Astrocyte of the cerebellum (primary cell): ENCODE measurements around the gene HS6ST2.

ENCODE experiments used
- DNase-seq: peaks from one replicate; pipeline ENCODE4 v3.0.0-alpha.2; 2011; ENCODE audit warnings: low read depth
- H3K4me3 ChIP-seq: 2 replicates; pipeline ENCODE4 v1.5.1; 2011; ENCODE audit warnings: mild to moderate bottlenecking, low read depth, low read length, moderate library complexity
- in situ Hi-C: cut with HindIII; loops from 2 replicates; pipeline ENCODE4 v1.10.0; 2017; ENCODE audit warnings: low sequenced_read_pairs
- TF ChIP-seq, protein P1 (sequence below): IDR thresholded peaks from 2 replicates; pipeline ENCODE4 v1.5.1; 2012; ENCODE audit warnings: low read length, low read depth, moderate library complexity, mild to moderate bottlenecking; ENCODE audit errors: missing control alignments

The HS6ST2 gene

DNA sequence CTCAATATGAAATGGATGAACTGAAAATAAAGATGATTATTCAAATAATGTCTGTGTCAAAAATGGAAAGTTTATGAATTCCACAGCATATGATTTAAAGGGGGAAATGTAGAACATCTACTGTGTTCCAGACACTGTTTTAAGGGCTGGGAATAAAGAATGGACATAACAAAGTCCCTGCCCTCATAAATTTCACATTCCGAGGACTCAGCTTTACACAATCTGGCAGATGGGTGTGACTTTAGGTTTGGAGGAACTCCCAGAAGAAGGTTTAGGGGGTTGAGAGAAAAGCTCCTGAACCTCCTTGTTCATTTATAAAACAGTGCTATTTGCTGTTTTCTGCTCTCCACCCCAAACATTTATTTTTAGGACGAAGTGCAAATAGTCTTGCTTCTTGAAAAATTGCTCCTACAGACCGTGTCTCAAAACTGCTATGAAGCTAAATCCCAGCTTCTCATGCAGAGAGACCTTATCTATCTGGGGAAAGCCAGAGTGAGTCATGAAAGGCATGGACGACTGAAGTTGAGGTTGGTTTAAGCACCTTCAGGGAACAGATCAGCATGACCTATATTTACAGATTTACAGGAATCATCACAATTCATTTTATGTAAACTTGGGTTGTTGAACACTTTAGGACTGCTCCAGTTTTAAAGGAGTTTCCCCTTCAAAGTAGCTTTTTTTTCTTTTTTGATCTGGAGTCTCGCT lies 184.3 kb downstream of the HS6ST2 start:
- no peak for DNase-seq
- TF ChIP-seq, protein P1, sequence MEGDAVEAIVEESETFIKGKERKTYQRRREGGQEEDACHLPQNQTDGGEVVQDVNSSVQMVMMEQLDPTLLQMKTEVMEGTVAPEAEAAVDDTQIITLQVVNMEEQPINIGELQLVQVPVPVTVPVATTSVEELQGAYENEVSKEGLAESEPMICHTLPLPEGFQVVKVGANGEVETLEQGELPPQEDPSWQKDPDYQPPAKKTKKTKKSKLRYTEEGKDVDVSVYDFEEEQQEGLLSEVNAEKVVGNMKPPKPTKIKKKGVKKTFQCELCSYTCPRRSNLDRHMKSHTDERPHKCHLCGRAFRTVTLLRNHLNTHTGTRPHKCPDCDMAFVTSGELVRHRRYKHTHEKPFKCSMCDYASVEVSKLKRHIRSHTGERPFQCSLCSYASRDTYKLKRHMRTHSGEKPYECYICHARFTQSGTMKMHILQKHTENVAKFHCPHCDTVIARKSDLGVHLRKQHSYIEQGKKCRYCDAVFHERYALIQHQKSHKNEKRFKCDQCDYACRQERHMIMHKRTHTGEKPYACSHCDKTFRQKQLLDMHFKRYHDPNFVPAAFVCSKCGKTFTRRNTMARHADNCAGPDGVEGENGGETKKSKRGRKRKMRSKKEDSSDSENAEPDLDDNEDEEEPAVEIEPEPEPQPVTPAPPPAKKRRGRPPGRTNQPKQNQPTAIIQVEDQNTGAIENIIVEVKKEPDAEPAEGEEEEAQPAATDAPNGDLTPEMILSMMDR, result no peak
- no peak overlapping the region for H3K4me3 ChIP-seq
- in situ Hi-C loops, result no loop called here

- TF ChIP-seq, protein P1, result no peak
- in situ Hi-C loops, result no loop called here
- DNase-seq, result no peak
- H3K4me3 ChIP-seq, result no peak overlapping the region
These were observed 188.8 kb downstream of the HS6ST2 start for GRCh38 chrX:132769609-132770008.

- TF ChIP-seq, protein P1, result no peak
- no peak for DNase-seq
- no peak overlapping the region for H3K4me3 ChIP-seq
- in situ Hi-C loops, result no loop called here
These were observed 192.0 kb downstream of the HS6ST2 start for GRCh38 chrX:132766452-132766851.

DNA sequence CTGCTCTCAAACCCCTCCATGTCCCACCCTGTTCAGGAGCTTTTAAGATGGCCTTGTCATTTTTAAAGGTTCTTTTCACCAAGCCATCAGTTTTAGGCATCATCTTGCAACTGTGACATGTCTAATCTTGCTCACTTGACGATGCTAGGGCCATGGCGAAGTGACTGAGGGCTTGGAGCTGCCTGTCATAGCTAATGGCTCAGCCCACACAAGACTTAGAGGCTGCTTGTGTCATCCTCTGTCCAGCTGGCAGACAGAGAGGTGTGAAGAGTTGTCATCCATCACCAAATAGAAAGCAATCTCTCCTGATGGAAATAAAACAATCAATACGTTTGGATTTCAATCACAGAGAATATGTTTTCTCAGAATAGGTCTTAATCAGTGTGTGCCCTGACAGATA lies 194.9 kb downstream of the HS6ST2 start:
- no peak for DNase-seq
- in situ Hi-C loops, result no loop called here
- H3K4me3 ChIP-seq, result no peak overlapping the region
- TF ChIP-seq, protein P1, result no peak

- in situ Hi-C loops, result no loop called here
- DNase-seq, result no peak
- TF ChIP-seq, protein P1, result no peak
- no peak overlapping the region for H3K4me3 ChIP-seq
These were observed 199.7 kb downstream of the HS6ST2 start for GRCh38 chrX:132758759-132759158.

- TF ChIP-seq, protein P1, result no peak
- DNase-seq, result no peak
These were observed 201.3 kb downstream of the HS6ST2 start for GRCh38 chrX:132757066-132757623.

DNA sequence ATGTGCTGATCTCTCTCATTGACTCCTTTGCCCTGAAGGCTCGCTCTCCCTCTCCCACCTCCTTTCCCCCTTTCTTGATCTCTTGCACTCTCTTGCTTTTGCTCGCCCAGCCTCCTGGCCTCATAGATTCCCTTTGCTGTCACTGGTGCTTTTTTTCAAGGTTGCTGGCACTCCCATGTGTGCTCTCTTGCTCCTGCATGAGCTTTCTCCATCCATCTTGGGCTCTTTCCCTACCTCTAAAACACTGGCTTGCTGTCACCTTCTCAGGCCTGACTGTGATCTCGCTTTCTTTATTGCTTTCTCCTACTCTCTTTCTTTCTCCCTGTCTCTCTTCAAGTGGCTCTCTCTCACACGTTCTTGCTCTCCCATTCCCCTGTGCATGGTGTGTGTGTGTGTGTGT lies 202.0 kb downstream of the HS6ST2 start:
- DNase-seq, result no peak
- TF ChIP-seq, protein P1, result no peak
- in situ Hi-C loops, result no loop called here
- H3K4me3 ChIP-seq, result no peak overlapping the region

More at GRCh38 chrX:132757066-132757623, 201.3 kb downstream of the HS6ST2 start:
- in situ Hi-C loops, result no loop called here
- no peak overlapping the region for H3K4me3 ChIP-seq
